Iris pigment epithelial cell (primary cell): Measurements from ENCODE around the gene C4orf36.

ENCODE experiments used
- DNase-seq: peaks from one replicate; pipeline ENCODE4 v3.0.0-alpha.2; 2011; ENCODE audit warnings: low read depth

Gene C4orf36

DNA sequence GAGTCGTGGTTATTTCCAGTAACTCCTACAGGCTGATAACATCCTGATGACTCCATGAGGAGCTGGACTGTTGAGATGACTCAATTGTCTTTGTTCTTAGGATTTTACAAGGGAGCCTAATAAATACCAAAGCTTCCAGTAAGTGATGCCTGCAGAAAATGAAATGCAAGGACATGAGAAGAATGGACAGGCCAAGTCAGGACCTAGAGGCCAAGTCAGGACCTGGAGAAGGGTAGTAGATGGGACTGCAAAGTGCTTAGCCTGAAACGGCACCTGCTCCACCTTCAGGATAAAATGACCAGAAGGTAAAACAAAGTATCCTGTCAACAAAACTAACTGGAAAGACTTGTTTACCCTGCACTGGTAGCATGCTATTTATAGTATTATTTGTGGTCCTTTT lies 36.6 kb downstream of the C4orf36 start:
- DNase-seq = peak; percentile 66

DNA sequence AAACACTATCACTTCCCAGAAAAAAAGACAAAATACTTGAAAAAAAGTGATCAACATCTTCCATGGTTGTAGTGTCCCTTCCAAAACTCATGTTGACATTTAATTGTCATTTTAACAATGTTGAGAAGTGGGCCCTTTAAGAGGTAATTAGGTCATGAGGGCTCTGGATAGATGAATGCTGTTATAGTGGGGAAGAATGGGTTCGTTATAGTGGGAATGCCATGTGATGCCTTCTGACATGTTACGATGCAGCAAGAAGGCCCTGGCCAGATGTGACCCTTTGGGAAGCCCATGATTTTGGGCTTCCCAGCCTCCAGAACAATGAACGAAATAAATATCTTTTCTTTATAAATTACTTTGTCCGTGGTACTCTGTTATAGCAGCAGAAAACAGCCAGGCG lies 39.0 kb downstream of the C4orf36 start:
- DNase-seq = no peak

DNA sequence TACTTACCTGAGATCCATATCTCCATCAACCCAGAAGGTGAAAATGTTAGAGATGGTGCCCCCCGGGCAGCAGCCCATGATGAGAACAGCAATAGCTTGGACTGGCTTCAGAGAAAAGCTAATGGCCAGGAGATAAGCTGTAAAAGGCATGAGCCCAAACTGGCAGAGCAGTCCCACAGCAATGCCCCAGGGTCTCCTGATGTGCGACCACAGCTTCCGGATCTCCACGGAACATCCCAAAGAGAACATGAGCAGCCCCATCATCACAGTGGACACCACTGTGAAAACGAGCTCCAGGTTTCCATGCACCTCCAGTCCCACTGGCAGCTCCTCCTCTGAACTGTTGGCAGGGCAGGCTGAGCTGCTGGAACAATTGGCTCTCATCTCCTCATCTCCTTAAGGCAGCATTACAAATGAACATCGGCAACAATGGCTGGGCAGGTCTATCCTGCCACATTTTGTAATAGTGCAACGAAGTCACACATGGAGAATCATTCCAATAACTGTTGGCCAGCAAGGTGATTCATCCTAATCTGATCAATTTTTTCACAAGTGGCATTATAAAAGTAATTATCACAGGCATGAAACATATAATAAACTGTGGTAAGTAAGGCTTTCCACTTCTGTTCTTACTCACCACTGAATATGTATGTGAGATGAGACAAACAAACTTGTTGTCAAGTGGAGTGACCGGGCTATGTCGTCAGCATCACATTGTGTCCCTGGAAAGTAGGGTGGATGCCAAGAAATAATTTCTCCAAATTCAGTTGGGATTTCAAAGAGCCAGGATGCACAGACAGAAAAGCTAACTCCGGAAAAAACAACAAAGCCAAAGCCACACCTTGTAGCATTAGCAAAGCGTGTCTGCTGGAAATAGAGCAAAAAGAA lies 43.2 kb downstream of the C4orf36 start, which contains the start of gene SLC10A6:
Gene SLC10A6, minus strand, starts transcription at position 653 of the 888 bp plus-strand sequence. Its CDS starts 269 bp downstream, at position 384.
- no peak for DNase-seq

DNA sequence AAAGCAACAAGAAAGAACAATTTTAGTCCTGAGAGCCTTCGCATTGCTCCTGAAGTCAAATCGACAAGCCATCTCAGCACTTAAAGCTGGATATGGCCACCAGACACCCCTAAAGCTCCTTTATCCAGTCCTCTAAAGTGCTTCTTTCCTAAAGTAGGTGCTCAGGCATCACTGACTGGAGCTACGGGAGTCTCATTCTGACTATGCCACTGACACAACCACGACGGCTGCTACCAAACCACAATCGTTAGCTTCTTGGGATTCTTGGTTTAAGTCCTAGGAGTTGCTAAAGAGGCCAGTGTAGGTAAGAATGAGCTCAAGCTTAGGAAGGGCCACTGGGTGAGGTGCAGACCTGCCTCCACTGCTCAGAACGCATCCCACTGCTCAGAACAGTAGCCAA lies 44.1 kb downstream of the C4orf36 start:
- DNase-seq = no peak

DNA sequence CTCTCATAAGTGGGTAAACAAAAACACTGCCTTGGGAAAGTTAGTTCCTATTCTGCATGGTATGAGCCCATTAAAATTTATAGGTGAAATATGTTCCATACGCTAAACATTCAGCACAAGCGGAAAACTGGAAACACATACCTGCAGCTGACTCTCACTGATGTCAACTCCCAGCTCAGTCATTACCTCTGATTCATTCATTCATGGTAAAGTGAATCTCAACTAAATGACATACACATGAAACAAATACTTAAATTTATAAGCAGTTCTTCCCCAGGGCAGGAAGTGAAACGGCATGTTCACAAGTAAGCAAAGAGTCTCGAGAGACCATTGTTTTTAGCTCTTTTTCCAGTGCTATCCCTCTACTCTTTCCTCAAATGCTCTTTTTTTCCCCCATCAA lies 44.7 kb downstream of the C4orf36 start:
- no peak for DNase-seq

DNA sequence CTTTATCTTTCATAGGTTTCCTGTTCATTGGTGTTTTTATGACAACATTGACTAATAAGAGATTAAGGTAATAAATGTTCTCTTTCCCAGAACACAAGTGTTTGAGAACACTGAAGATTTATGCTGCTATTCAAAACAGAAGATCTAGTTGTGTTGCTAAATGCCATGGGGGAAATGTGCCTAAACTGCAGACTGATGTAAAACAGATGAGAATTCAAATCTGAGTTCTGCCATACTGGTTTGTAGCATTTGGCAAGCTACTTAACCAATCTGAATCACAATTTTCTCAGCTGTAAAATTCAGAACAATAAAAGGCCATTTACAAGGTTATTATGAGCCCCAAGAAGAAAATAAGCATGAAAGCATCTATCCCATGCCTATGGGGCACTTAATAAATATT lies 45.3 kb downstream of the C4orf36 start:
- no peak for DNase-seq

- DNase-seq = no peak
Observed at GRCh38 chr4:86845593-86845992, 46.6 kb downstream of the C4orf36 start.

DNA sequence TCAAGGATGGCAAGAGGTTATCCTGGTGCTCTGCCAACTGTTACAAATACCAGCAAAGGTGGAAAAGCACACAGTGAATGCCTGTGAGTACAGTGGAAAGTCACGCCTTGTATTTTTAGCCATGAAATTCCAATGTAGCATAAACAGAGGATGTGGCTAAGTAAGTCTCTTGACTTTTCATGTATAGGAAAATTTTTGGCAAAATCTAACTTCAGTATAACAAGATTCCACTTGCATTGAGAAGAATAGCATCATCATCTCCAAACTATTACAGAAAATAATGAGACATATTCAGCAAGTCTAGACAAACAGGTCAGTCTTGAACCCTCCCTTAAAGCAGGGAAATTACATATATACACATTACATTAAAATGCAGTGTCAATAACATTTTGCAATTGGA lies 50.9 kb downstream of the C4orf36 start:
- no peak for DNase-seq

GRCh38 chr4:86840858-86841257 lies 51.4 kb downstream of the C4orf36 start:
- no peak for DNase-seq

GRCh38 chr4:86837691-86838503 lies 54.3 kb downstream of the C4orf36 start:
- DNase-seq = peak; percentile 48

DNA sequence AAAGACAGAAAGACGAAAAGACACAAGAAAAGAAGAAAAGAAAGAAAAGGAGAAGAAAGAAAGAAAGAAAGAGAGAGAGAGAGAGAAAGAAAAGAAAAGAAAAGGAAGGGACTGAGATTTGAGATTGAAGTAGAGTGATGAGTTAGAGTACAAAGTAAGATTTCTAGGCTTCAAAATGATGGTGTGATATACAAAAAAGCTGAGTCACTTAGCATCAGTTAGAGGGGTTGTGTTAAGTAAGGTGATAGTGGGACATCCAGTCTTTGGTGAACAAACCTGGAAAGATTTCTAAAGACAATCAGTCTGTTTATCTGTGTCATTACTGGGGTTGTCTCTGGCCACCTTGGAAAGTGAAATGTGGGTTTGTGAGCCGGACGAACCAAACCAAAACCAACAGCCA lies 56.5 kb downstream of the C4orf36 start:
- DNase-seq = no peak

GRCh38 chr4:86834901-86835300 lies 57.3 kb downstream of the C4orf36 start:
- DNase-seq = peak; percentile 86

GRCh38 chr4:86833615-86834014 lies 58.6 kb downstream of the C4orf36 start:
- no peak for DNase-seq

DNA sequence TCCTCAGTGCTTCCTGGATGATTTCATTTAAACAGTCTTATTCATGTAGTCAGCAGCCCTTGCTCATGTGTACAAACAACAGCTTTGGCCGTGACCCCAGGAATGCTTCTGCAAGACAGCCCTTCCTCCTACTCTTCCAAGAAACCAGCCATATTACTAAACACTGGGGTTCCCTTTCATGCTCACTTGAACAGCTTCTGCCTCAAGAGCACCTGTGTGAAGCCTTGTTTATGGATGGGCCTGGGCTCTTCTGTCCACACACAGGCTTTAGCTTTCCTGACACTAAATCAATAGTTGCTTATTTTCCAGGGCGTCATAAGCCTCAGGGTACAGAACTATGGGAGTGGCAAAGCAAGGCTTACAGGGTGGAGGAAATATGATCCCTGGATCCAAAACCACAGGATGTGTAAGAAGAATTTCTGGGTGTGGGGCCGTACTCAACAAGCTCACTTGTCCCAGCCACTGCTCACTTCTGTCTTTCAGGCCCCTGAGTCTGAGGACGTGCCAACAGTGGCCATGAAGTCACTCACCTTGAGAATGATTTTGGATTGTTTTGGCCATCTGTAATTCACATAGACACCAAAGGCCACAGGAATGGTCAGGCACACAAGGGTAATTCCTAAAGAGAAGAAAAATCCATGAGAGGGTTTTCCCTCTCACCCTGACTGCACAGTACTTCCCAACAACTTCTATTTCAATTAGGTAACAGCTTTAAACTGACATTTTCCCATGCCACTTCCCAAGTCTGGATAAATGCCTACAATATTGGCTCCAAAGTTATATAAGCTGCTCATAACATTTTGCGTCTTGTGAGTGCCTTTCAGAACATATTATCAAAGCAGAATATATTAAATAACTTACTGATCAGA lies 60.7 kb downstream of the C4orf36 start:
- DNase-seq = peak; percentile 98
